Fibroblast of mammary gland (primary cell): ENCODE data around the gene VCX3A.
"Not testable (repeated sequence)": the region's sequence is repeated elsewhere in the genome, so short reads cannot be mapped to it uniquely, and the experiment has no call there.

Experiments used
- DNase-seq: peaks from one replicate; pipeline ENCODE4 v3.0.0-alpha.2; 2010; ENCODE audit warnings: low read depth
- H3K4me3 ChIP-seq: 2 replicates; pipeline ENCODE4 v1.5.1; 2011; ENCODE audit warnings: low read depth, mild to moderate bottlenecking, low read length, moderate library complexity; ENCODE audit not compliant: control insufficient read depth
- TF ChIP-seq, protein P1 (sequence below): conservative IDR thresholded peaks from 2 replicates; pipeline ENCODE4 v1.5.1; 2011; ENCODE audit warnings: low read depth, low read length, inconsistent platforms; ENCODE audit not compliant: control insufficient read depth, insufficient read depth

VCX3A gene

DNA sequence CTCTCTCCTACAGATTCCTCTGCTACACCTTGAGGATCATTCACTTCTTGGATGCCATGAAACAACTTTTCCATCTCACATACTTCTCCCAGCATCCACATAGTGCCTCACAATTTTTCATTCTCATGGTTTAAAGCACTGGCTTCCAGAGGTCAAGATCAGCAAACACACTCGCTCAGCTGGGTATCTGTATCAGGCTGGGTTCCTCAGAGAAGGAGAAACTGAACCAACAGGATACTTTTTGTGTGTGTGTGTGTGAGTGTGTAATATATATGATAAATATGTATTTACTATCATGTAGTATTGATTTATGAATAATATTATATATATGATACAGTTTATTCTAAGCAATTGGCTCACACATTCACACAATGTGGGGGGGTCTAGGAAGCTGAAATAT is at the start of gene VCX3A:
VCX3A (minus strand) TSS at position 101 of the 400 bp plus-strand sequence. CDS start 621 bp downstream, outside the sequence.
- DNase-seq, H3K4me3 ChIP-seq: not testable (repeated sequence)

DNA sequence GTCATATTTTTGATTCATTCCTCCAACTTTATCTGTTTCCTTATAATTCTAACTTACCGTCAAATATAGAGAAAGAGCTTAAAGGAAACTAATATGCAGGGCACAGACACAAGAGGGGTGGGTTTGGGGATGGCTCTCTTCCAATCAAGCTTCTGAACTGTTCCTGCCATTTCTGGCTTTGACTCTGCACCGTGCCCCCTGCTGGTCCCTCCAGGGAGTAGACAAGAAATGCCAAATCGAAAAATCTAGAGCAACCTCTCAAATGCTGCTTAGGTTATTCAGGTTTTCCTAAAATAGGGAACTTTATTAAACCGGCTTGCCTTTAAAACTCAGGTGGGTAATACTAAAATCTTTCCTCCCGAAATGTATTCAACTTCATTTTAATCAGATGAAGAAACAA is 39.8 kb upstream of the VCX3A start:
- TF ChIP-seq, protein P1, sequence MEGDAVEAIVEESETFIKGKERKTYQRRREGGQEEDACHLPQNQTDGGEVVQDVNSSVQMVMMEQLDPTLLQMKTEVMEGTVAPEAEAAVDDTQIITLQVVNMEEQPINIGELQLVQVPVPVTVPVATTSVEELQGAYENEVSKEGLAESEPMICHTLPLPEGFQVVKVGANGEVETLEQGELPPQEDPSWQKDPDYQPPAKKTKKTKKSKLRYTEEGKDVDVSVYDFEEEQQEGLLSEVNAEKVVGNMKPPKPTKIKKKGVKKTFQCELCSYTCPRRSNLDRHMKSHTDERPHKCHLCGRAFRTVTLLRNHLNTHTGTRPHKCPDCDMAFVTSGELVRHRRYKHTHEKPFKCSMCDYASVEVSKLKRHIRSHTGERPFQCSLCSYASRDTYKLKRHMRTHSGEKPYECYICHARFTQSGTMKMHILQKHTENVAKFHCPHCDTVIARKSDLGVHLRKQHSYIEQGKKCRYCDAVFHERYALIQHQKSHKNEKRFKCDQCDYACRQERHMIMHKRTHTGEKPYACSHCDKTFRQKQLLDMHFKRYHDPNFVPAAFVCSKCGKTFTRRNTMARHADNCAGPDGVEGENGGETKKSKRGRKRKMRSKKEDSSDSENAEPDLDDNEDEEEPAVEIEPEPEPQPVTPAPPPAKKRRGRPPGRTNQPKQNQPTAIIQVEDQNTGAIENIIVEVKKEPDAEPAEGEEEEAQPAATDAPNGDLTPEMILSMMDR = no peak
- no peak overlapping the region for H3K4me3 ChIP-seq
- no peak for DNase-seq

DNA sequence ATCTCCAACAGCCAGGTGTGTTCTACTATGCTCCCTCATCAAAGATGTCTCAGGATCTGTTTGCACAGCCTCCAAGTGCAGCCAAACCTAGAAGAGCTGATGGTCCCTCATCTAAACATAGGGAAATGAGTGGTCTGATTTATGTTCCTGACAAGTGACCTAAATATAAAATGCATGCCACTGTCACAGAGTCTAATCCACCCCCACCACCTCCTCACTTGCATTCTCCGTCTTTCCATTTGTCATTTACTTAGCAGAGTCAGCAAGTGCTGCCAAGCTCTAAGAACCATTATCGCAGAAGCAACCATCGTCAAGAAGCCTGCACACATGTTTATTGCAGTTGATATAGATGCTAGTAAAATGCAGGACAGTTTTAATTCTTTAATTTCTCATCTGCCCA is 33.1 kb upstream of the VCX3A start:
- no peak for DNase-seq
- TF ChIP-seq, protein P1 = no peak
- H3K4me3 ChIP-seq = no peak overlapping the region

DNA sequence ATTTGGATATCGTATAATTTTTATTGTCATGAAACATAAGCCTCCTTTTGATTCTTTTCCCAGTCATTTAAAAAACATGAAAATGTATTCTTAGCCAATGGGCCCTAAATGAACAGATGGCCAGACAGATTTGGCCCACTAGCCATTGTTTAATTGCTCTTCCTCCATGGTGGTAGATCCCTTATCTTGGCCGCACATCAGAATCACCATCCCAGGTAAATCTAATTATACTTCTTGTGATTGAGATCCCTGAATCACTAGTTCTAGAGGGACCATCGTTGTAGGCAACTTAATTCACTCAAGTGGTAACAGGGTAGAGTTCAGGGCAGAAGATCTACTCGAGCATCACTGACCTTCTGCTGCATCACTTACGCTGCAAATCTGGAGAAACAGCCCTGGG is 24.1 kb upstream of the VCX3A start:
- no peak overlapping the region for H3K4me3 ChIP-seq
- TF ChIP-seq, protein P1 = no peak
- no peak for DNase-seq

DNA sequence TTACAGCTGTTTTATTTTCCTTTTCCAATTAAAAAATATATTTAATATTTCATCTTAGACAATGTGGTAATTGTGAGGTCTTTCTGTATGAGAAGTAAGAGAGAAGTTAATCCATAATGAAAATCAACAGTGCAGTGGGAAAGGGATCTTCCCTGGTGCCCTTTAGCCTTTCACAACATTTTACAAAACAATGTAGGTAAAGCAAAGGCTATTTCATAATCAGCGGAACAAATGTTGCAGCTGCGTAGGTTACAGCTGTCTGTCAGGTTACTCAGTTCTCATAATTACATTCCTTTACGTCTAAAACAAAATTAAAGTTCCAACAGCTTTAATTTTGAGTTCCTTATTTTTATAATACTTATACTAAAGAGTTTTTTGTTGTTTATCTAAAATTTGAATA is 22.8 kb upstream of the VCX3A start:
- no peak overlapping the region for H3K4me3 ChIP-seq
- TF ChIP-seq, protein P1 = no peak
- no peak for DNase-seq

DNA sequence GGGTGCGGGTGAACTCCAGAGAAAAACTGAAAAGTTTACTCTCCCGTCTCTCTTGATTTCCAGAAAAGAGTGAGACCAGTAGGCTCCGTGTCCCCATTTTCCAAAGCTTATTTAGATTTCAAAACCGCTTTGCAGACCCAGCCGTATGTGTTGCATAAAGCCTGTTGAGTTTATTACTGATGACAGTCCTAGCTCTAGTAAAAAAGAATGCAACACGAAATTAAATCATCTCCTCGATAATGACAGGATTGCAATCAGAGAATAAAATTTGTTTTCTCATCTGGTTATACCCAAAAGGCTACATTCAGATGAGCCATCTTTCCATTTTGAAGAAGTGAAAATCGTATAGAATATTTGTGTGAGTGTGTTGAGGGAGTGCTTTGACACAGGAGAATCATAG is 16.1 kb upstream of the VCX3A start:
- TF ChIP-seq, protein P1 = no peak
- DNase-seq = no peak
- no peak overlapping the region for H3K4me3 ChIP-seq

DNA sequence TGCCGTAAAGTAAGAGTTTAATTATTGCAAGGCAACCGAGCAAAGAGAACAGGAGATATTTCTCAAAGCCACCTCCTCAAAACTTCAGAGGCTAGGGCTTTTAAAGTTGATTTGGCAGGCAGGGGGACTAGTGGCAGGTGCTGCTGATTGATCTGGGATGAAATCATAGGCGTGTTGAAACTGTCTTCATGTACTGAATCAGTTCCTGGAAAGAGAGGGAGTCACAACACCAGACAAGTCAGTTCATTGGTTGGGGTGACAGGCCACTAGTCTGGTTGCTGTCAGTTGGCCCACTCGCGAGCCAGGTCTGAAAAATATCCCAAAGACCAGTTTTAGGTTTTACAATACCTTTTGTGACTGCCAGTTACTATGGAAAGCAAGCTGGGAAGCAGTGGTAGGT is 10.8 kb upstream of the VCX3A start:
- DNase-seq = no peak
- H3K4me3 ChIP-seq = no peak overlapping the region
- TF ChIP-seq, protein P1 = no peak
